GM12892 (cell line): ENCODE results near the gene PDS5B.

Experiments used
- DNase-seq: peaks from one replicate; pipeline ENCODE4 v3.0.0; 2011; ENCODE audit not compliant: insufficient read length
- FAIRE-seq: peaks from 2 replicates; lab custom pipeline; 2011; peaks lifted over from hg19 to GRCh38; lab: Jason Lieb, UNC
- POLR2A ChIP-seq: IDR thresholded peaks from 2 replicates; pipeline ENCODE4 v1.6.1; 2011; ENCODE audit warnings: low read depth, low read length, control low read depth
- POLR2AphosphoS5 ChIP-seq: IDR thresholded peaks from 2 replicates; pipeline ENCODE4 v1.6.1; 2011; ENCODE audit warnings: low read depth, low read length, control low read depth
- TAF1 ChIP-seq: IDR thresholded peaks from 2 replicates; pipeline ENCODE4 v1.6.1; 2011; ENCODE audit warnings: low read depth, mild to moderate bottlenecking, control low read depth, low read length, borderline replicate concordance

The PDS5B gene

DNA sequence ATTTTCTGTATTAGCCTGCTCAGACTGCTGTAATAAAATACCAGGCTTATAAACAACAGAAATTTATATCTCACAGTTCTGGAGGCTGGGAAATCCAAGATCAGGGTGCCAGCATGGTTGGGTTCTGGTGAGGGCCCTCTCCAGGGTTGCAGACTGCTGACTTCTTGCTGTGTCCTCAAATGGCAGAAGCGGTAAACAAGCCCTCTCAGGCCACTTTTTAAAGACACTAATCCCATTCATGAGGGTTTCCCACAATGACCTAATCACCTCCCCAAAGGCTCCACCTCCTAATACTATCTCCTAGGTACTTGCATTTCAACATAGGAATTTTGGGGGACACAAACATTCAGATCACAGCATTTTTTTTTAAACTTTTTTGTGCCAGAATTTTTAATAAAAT, 159.3 kb downstream of the PDS5B start:
- TF ChIP-seq TAF1 (no peak), POLR2AphosphoS5 (no peak), POLR2A (no peak)
- DNase-seq (no peak), FAIRE-seq (no peak)

GRCh38 chr13:32746474-32746873, 160.2 kb downstream of the PDS5B start:
- FAIRE-seq: peak; percentile 40
- TF ChIP-seq POLR2AphosphoS5 (no peak), TAF1 (no peak), POLR2A (no peak)
- no peak for DNase-seq

DNA sequence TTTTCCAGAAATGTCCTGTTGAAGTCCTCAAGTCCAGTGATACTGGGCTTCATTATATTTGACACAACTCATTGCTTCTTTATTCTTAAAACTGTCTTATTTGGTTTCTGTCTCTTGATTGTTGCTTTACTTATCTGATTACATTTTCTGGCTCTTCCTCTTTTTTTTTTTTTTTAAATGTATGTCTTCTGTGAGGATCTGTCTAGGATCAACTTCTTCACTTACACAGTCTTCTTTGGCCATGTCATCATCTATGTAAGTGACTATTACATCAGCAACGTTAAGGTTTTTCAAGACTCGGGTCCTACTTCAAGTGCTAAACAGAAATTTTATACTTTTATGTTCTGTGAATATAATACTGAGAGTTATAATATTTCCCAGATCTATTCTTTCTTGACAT, 162.1 kb downstream of the PDS5B start:
- no peak for DNase-seq
- FAIRE-seq: no peak
- TF ChIP-seq TAF1: no peak
- TF ChIP-seq POLR2AphosphoS5: no peak
- no peak for TF ChIP-seq POLR2A

GRCh38 chr13:32751340-32751739, 165.1 kb downstream of the PDS5B start:
- FAIRE-seq (no peak), DNase-seq (no peak)
- TF ChIP-seq POLR2AphosphoS5: no peak

- DNase-seq (no peak), FAIRE-seq (no peak)
- no peak for TF ChIP-seq POLR2A
- TF ChIP-seq TAF1: no peak
- no peak for TF ChIP-seq POLR2AphosphoS5
Measured at GRCh38 chr13:32752311-32752710, 166.1 kb downstream of the PDS5B start.

DNA sequence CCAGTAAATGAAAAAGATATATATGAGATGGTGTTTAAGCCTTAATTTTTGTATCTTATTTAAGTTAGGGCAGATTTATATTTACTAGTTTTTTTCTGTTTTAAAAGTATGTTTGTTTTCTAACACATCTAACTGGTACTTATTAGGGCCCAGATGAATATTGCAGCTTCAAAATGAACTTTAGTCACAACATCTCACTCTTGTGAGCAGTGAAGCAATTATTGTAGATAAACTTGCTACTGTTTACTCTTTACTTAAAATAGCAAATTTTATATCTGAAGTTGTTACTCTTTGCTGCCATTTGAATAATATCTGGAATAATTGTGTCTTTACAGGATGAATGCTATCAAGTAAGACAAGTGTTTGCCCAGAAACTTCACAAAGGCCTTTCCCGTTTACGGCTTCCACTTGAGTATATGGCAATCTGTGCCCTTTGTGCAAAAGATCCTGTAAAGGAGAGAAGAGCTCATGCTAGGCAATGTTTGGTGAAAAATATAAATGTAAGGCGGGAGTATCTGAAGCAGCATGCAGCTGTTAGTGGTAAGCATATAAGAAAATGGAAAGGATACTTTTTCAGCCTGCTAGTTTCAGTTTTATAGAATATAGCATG, 166.8 kb downstream of the PDS5B start:
- DNase-seq (no peak), FAIRE-seq (no peak)
- TF ChIP-seq TAF1 (no peak), POLR2A (no peak), POLR2AphosphoS5 (no peak)

GRCh38 chr13:32754179-32754578, 167.9 kb downstream of the PDS5B start:
- no peak for TF ChIP-seq POLR2A
- no peak for TF ChIP-seq TAF1
- TF ChIP-seq POLR2AphosphoS5: no peak
- no peak for FAIRE-seq
- DNase-seq: no peak

GRCh38 chr13:32759152-32759551, 172.9 kb downstream of the PDS5B start:
- DNase-seq: no peak
- TF ChIP-seq POLR2AphosphoS5 (no peak), POLR2A (no peak), TAF1 (no peak)
- no peak for FAIRE-seq

DNA sequence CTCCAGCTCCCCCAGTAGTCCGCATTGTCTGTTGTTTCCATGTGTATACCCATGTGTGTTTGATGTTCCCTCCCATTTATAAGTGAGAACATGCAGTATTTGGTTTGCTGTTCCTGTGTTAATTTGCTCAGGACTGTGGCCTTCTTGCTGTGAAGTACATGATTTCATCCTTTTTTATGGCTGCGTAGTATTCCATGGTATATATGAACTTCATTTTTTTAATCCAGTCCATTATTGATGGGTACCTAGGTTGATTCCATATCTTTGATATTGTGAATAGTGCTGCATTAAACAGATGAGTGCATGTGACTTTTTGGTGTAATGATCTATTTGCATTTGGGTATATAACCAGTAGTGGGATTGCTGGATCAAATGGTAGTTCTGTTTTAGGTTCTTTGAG, 175.2 kb downstream of the PDS5B start:
- DNase-seq: no peak
- TF ChIP-seq POLR2A: no peak
- TF ChIP-seq TAF1: no peak
- no peak for TF ChIP-seq POLR2AphosphoS5
- no peak for FAIRE-seq

- DNase-seq (no peak), FAIRE-seq (no peak)
- no peak for TF ChIP-seq TAF1
- no peak for TF ChIP-seq POLR2A
- no peak for TF ChIP-seq POLR2AphosphoS5
Measured at GRCh38 chr13:32779119-32779518, 192.9 kb downstream of the PDS5B start.

- FAIRE-seq (no peak), DNase-seq (no peak)
- TF ChIP-seq POLR2A (no peak), TAF1 (no peak), POLR2AphosphoS5 (no peak)
Measured at GRCh38 chr13:32781906-32782305, 195.7 kb downstream of the PDS5B start.

DNA sequence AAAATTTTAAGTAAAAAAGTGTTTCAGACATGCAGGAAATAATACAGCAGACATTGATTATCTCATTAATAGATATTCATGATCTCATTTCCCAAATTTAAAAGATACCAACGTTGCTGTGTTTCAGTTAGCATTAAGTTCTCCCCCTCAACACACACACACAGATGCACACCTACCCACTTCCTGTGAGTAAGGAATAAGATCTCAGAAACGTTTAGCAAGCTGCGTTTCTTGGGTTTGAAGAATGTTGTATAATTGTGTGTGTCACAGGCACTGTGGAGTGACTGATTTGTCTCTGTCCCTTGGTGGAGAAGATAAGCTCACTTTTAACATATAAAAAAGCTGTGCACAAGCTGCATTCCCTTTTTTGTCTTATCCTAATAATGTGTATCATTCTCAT, 196.8 kb downstream of the PDS5B start:
- no peak for FAIRE-seq
- TF ChIP-seq TAF1: no peak
- no peak for TF ChIP-seq POLR2A
- TF ChIP-seq POLR2AphosphoS5: no peak
- DNase-seq: no peak

DNA sequence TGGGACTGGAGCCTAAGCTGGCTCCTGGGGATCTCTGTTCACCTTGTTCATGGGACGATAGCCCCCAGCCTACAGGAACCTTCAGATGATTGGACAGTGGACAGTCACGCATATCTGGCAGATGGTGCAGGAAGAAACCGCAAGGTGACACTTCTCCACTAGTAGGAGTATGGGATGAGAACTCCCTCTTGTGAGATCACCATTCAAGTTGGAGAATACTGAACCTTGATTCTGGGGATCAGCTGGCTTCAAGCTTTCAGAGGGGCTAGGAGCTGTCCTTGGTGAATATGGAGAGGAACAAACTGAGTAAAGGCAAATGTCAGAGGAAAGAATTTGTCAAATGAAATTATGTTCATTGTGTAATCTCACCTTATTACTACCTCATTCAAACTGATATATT, 204.5 kb downstream of the PDS5B start:
- DNase-seq (no peak), FAIRE-seq (no peak)
- TF ChIP-seq TAF1 (no peak), POLR2AphosphoS5 (no peak), POLR2A (no peak)
